Activated T-helper 2 cell treated with anti-CD3 and anti-CD28 coated beads, Interferon-gamma antibody, Interleukin-2, Interleukin-4, amounts not matched to agents 10 μg/mL and 5 μg/mL and 100 μg/mL, durations not matched to agents 14 hours and 24 hours and 36 hours (primary cell): ENCODE data around the gene TMEM132A. TPM values are rescaled to one million over a fixed set of nuclear protein-coding genes. Genes with fewer than 3 reads are reported as not detected.

Experiments used
- DNase-seq: peaks from one replicate; pipeline ENCODE4 v3.0.0; 2021; ENCODE audit warnings: low spot score
- H3K27ac Mint-ChIP-seq: one replicate; pipeline ENCODE4 v1.8.0; 2021; ENCODE audit warnings: mixed read lengths
- H3K27me3 Mint-ChIP-seq: one replicate; pipeline ENCODE4 v1.8.0; 2021; ENCODE audit warnings: low read depth, mixed read lengths
- H3K36me3 Mint-ChIP-seq: one replicate; pipeline ENCODE4 v1.8.0; 2021; ENCODE audit warnings: low read depth, mixed read lengths
- H3K4me1 Mint-ChIP-seq: one replicate; pipeline ENCODE4 v1.8.0; 2021; ENCODE audit warnings: low read depth, mixed read lengths
- H3K4me3 Mint-ChIP-seq: one replicate; pipeline ENCODE4 v1.8.0; 2021; ENCODE audit warnings: low read depth, mild to moderate bottlenecking, moderate library complexity, mixed read lengths
- H3K9me3 Mint-ChIP-seq: one replicate; pipeline ENCODE4 v1.8.0; 2021; ENCODE audit warnings: mixed read lengths
- intact Hi-C: fragments of 100-400 bp; cut with micrococcal nuclease; formaldehyde crosslinking; loops from one replicate; pipeline ENCODE4 v1.15.1; 2023
- total RNA-seq: library from RNA; stranded (reverse); gene quantifications from 2 replicates; pipeline ENCODE4 v1.2.3, GENCODE V29; 2022

The TMEM132A gene
- total RNA-seq, 1 donor from 2014 or later, result 1.1 TPM

DNA sequence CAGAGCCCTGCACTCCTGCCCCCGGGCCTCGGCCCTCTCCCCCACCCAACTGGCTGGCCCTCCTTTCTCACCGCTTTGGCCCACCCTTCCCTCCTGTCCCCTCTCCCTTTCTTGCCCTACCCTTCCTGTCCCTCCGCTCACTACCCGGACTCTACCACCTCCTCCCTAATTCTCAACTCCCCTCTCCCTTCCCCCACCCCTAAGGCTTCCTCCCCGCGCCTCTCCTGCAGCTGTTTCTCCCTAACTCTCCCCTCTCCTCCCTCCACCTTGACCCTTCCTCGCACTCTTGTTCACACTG, 27.3 kb downstream of the TMEM132A start:
- Mint-ChIP-seq H3K4me1 (peaks cover 7% of the 10 kb centered on the region), H3K4me3 (peak overlapping the region; percentile 61), H3K9me3 (no peaks in the 10 kb centered on the region), H3K36me3 (no peaks in the 10 kb centered on the region), H3K27me3 (peaks cover 27% of the 10 kb centered on the region), H3K27ac (no peak overlapping the region)
- intact Hi-C loops, result no loop called here
- DNase-seq, result no peak

GRCh38 chr11:60951904-60952741, 27.9 kb downstream of the TMEM132A start, which contains the start of gene SLC15A3:
Gene SLC15A3 (minus strand): TSS chr11:60952176. CDS start chr11:60951551, 625 bp downstream.
- Mint-ChIP-seq H3K27ac (peak within 1 kb of the TSS; percentile 28), H3K4me1 (peaks cover 7% of the 10 kb centered on the region), H3K9me3 (no peaks in the 10 kb centered on the region), H3K27me3 (peaks cover 31% of the 10 kb centered on the region), H3K36me3 (no peaks in the 10 kb centered on the region), H3K4me3 (peak within 1 kb of the TSS; percentile 61)
- intact Hi-C loops, result no loop called here
- no peak for DNase-seq

DNA sequence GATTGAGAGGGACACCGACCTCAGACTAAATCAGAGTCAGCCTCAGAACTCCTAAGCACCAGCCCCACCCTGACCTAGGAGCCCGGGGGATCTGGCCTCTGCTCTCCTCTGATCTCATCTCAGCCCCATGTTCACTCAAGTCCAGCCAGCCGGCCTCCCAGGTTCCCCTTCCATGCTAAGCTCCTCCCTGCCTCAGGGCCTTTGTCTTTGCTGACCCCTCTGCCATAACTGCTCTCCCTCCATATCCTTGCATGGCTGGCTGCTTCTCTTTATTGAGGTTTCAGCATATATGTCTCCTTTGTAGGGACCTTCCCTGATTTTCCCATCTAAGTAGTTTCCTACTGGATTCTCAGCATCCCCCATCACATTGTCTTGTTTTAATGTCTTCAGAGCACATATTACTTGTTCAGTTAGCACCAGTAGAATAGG, 28.5 kb downstream of the TMEM132A start:
- intact Hi-C loops, result no loop called here
- H3K36me3 Mint-ChIP-seq, result no peaks in the 10 kb centered on the region

GRCh38 chr11:60953781-60954180, 29.5 kb downstream of the TMEM132A start:
- Mint-ChIP-seq H3K4me1 (peaks cover 7% of the 10 kb centered on the region), H3K36me3 (no peaks in the 10 kb centered on the region), H3K27me3 (peaks cover 35% of the 10 kb centered on the region), H3K4me3 (no peak overlapping the region), H3K9me3 (no peaks in the 10 kb centered on the region), H3K27ac (no peak overlapping the region)
- intact Hi-C loops, result no loop called here
- DNase-seq, result no peak

More for the DNA sequence above, 28.5 kb downstream of the TMEM132A start:
- Mint-ChIP-seq H3K4me3 (no peak overlapping the region), H3K4me1 (peaks cover 7% of the 10 kb centered on the region), H3K9me3 (no peaks in the 10 kb centered on the region), H3K27ac (no peak overlapping the region), H3K27me3 (peaks cover 33% of the 10 kb centered on the region)
- DNase-seq, result no peak

DNA sequence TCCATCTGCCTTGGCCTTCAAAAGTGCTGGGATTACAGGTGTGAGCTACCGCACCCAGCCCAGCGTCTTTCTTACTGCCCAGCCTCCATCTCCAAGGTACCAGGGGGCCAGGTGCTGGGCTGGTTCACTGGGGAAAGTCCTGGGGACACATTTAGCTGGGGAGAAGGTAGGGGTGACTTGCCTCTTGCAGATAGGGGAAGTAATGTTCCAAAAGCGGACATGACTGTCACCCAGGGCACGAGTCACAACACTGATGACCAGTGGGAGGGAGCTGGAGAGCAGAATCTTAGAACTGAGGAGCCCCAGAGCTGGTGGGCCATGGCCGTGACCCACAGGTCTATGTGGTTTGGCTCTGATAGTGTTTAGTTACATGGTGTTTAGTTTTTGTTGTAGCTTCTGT, 30.2 kb downstream of the TMEM132A start:
- Mint-ChIP-seq H3K4me3 (no peak overlapping the region), H3K36me3 (no peaks in the 10 kb centered on the region), H3K27ac (no peak overlapping the region), H3K27me3 (peaks cover 36% of the 10 kb centered on the region), H3K9me3 (no peaks in the 10 kb centered on the region), H3K4me1 (peaks cover 7% of the 10 kb centered on the region)
- no peak for DNase-seq
- intact Hi-C loops, result no loop called here

DNA sequence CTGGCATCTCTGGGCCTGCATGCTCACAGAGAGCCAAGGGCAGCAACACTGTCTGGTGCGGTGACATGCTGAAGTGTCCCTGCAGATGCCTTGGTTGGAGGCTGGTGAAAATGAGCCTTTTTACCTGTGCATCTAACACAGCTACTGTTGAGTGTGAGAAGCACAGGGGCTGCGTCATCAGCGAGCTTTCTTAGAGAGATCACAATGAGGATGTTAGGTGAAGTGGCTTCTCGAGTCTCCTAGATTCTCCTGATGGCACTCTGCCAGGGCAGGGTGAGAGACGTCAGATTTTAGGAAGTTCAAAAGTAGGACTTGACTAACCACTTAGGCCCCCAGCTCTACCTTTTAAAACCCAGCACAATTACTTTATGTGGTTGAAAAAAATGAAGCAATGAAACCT, 31.3 kb downstream of the TMEM132A start:
- H3K27me3 Mint-ChIP-seq, result peaks cover 39% of the 10 kb centered on the region
- intact Hi-C loops, result no loop called here
- peaks cover 7% of the 10 kb centered on the region for H3K4me1 Mint-ChIP-seq
- H3K9me3 Mint-ChIP-seq, result no peaks in the 10 kb centered on the region
- no peak for DNase-seq
- no peak overlapping the region for H3K27ac Mint-ChIP-seq
- no peak overlapping the region for H3K4me3 Mint-ChIP-seq
- no peaks in the 10 kb centered on the region for H3K36me3 Mint-ChIP-seq

DNA sequence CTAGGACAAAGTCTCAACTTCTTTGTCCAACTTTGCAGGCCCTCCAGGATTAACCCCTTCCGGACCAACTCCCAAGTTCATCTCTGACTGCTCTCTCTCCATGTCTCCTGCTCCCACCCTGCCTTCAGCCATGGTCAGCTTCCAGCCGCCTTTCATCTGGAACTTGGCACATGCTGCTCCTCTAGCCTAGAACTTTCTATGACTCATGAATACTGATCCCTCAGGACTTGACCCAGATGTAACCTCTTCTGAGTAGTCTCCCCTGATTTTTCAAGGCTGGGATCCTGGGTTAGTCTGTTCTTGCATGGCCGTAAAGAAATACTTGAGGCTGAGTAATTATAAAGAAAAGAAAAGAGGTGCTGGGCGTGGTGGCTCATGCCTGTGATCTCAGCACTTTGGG, 32.9 kb downstream of the TMEM132A start:
- peaks cover 38% of the 10 kb centered on the region for H3K27me3 Mint-ChIP-seq
- no peak overlapping the region for H3K4me3 Mint-ChIP-seq
- H3K4me1 Mint-ChIP-seq, result peaks cover 2% of the 10 kb centered on the region
- no peaks in the 10 kb centered on the region for H3K36me3 Mint-ChIP-seq
- H3K27ac Mint-ChIP-seq, result no peak overlapping the region
- H3K9me3 Mint-ChIP-seq, result no peaks in the 10 kb centered on the region
- DNase-seq, result no peak
- intact Hi-C loops, result no loop called here

GRCh38 chr11:60959431-60959830, 35.2 kb downstream of the TMEM132A start:
- no peaks in the 10 kb centered on the region for H3K4me1 Mint-ChIP-seq
- DNase-seq, result no peak
- H3K4me3 Mint-ChIP-seq, result no peak overlapping the region
- H3K36me3 Mint-ChIP-seq, result no peaks in the 10 kb centered on the region
- no peak overlapping the region for H3K27ac Mint-ChIP-seq
- no peaks in the 10 kb centered on the region for H3K9me3 Mint-ChIP-seq
- intact Hi-C loops, result no loop called here
- H3K27me3 Mint-ChIP-seq, result peaks cover 34% of the 10 kb centered on the region

DNA sequence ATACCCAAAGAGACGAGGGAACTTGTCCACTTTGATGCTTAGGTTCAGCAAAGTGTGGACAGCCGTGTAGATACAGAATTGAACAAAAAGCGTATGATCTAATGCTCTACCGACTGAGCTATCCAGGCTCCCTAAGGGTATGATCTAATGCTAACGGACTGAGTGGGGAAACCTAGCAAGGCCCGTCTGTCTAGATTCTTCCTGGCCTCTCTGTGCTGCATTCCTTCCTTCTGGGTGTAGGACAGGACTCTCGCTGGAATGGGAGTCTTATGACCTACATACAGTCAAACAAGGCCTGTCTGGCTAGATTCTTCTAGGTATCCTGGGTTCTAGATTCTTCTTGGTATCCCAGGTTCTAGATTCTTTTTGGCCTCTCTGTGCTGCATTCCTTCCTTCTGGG, 36.1 kb downstream of the TMEM132A start:
- intact Hi-C loops, result no loop called here
- Mint-ChIP-seq H3K36me3 (no peaks in the 10 kb centered on the region), H3K4me1 (no peaks in the 10 kb centered on the region), H3K4me3 (no peak overlapping the region), H3K27me3 (peaks cover 35% of the 10 kb centered on the region), H3K27ac (no peak overlapping the region), H3K9me3 (no peaks in the 10 kb centered on the region)
- DNase-seq, result no peak

GRCh38 chr11:60964801-60965200, 40.5 kb downstream of the TMEM132A start:
- H3K4me1 Mint-ChIP-seq, result peaks cover 5% of the 10 kb centered on the region
- intact Hi-C loops, result no loop called here
- no peaks in the 10 kb centered on the region for H3K36me3 Mint-ChIP-seq
- H3K9me3 Mint-ChIP-seq, result peaks cover 6% of the 10 kb centered on the region
- H3K27ac Mint-ChIP-seq, result no peak overlapping the region
- no peak overlapping the region for H3K4me3 Mint-ChIP-seq
- H3K27me3 Mint-ChIP-seq, result peaks cover 21% of the 10 kb centered on the region
- DNase-seq, result no peak

DNA sequence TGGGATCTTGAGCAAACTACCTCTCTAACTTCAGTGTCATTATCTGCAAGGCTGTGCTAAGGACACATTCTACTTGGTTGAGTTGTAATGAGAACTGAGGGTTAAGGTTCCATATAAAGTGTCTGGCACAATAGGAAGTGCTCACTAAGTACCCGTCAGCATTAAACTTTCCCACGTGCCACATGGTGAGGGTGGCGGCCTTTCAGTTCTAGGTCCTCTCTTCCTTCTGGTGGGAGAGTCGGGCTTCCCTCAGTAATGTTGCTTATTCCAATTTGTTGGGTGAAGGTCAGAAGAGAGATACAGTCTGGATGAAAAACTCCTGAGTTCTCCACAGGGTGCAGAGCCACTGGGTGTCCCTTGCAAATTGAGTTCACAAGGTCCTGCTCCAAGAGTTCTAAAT, 42.6 kb downstream of the TMEM132A start:
- Mint-ChIP-seq H3K36me3 (no peaks in the 10 kb centered on the region), H3K27ac (no peak overlapping the region), H3K9me3 (peaks cover 6% of the 10 kb centered on the region), H3K27me3 (peaks cover 11% of the 10 kb centered on the region), H3K4me3 (no peak overlapping the region), H3K4me1 (peaks cover 20% of the 10 kb centered on the region)
- DNase-seq, result no peak
- intact Hi-C loops, result no loop called here

- intact Hi-C loops, result no loop called here
- H3K36me3 Mint-ChIP-seq, result peaks cover 13% of the 10 kb centered on the region
- DNase-seq, result no peak
- peaks cover 6% of the 10 kb centered on the region for H3K9me3 Mint-ChIP-seq
- no peak overlapping the region for H3K27ac Mint-ChIP-seq
- no peak overlapping the region for H3K4me3 Mint-ChIP-seq
- H3K4me1 Mint-ChIP-seq, result peaks cover 20% of the 10 kb centered on the region
- H3K27me3 Mint-ChIP-seq, result peaks cover 7% of the 10 kb centered on the region
These were observed 44.0 kb downstream of the TMEM132A start for GRCh38 chr11:60968223-60968622.

GRCh38 chr11:60970369-60970774, 46.1 kb downstream of the TMEM132A start:
- intact Hi-C loops, result loop anchor here (1.0 to 2.0 kb wide), 4 partner anchors 34 to 217 kb away; no protein-coding TSS in a partner anchor
- H3K9me3 Mint-ChIP-seq, result peaks cover 6% of the 10 kb centered on the region
- DNase-seq, result peak; percentile 70
- H3K27me3 Mint-ChIP-seq, result peaks cover 5% of the 10 kb centered on the region
- no peak overlapping the region for H3K27ac Mint-ChIP-seq
- peak overlapping the region; percentile 51 for H3K4me3 Mint-ChIP-seq
- peaks cover 33% of the 10 kb centered on the region for H3K36me3 Mint-ChIP-seq
- peaks cover 29% of the 10 kb centered on the region for H3K4me1 Mint-ChIP-seq
